A673 (cell line): ENCODE measurements around the gene TNS1. TPM values are rescaled to one million over a fixed set of nuclear protein-coding genes. Genes with fewer than 3 reads are reported as not detected.

Experiments used
- BruUV-seq: library from RNA; stranded (reverse); fragments of 400-500 nt; replicated peaks from 2 replicates; lab custom pipeline; 2021; lab: Mats Ljungman, UMichigan
- CTCF ChIA-PET: fragments of 300-600 bp; sonication (Branson Sonifier 250); formaldehyde crosslinking; loops from one replicate; lab custom pipeline; 2022; ENCODE audit warnings: antibody characterized with exemption; lab: Charles Lee
- POLR2A ChIA-PET: fragments of 300-600 bp; sonication (Branson Sonifier 250); formaldehyde crosslinking; loops from one replicate; lab custom pipeline; 2022; ENCODE audit warnings: antibody characterized with exemption; ENCODE audit not compliant: low non-redundant PET; lab: Charles Lee
- DNase-seq: peaks from one replicate; pipeline ENCODE4 v3.0.0-alpha.2; 2015; ENCODE audit warnings: low spot score
- H3K27ac ChIP-seq: fragments of 200-600 bp; sonication (generic); 2 replicates; pipeline ENCODE4 v1.5.1; 2016; ENCODE audit warnings: mixed run types, low read depth, mild to moderate bottlenecking, mixed read lengths, antibody characterized with exemption, low read length; ENCODE audit not compliant: poor library complexity, severe bottlenecking
- H3K27me3 ChIP-seq: fragments of 200-600 bp; sonication (generic); replicated peaks from 2 replicates; pipeline ENCODE4 v1.6.1; 2017; ENCODE audit warnings: mixed run types, low read depth, mild to moderate bottlenecking, mixed read lengths, antibody characterized with exemption, low read length; ENCODE audit not compliant: insufficient read depth, poor library complexity
- H3K36me3 ChIP-seq: fragments of 200-600 bp; sonication (generic); 2 replicates; pipeline ENCODE4 v1.6.1; 2016; ENCODE audit warnings: mixed run types, mild to moderate bottlenecking, mixed read lengths, antibody characterized with exemption, low read length; ENCODE audit not compliant: insufficient read depth, poor library complexity, severe bottlenecking
- H3K4me1 ChIP-seq: fragments of 200-600 bp; sonication (generic); 2 replicates; pipeline ENCODE4 v1.6.1; 2017; ENCODE audit warnings: mixed run types, mild to moderate bottlenecking, mixed read lengths, antibody characterized with exemption, low read length; ENCODE audit not compliant: insufficient read depth, poor library complexity, severe bottlenecking
- H3K4me3 ChIP-seq: fragments of 200-600 bp; sonication (generic); 2 replicates; pipeline ENCODE4 v1.5.1; 2016; ENCODE audit warnings: low read depth, mixed run types, mild to moderate bottlenecking, mixed read lengths, low read length; ENCODE audit not compliant: poor library complexity, severe bottlenecking
- H3K9me3 ChIP-seq: fragments of 200-600 bp; sonication (generic); 2 replicates; pipeline ENCODE4 v1.6.1; 2016; ENCODE audit warnings: mixed run types, low read depth, mild to moderate bottlenecking, mixed read lengths, antibody characterized with exemption, low read length; ENCODE audit not compliant: poor library complexity, severe bottlenecking
- EZH2 ChIP-seq: fragments of 200-600 bp; sonication (generic); IDR thresholded peaks from 2 replicates; pipeline ENCODE4 v1.6.1; 2017; ENCODE audit warnings: borderline replicate concordance, low read depth, mild to moderate bottlenecking, mixed read lengths, antibody characterized with exemption, low read length; ENCODE audit not compliant: poor library complexity, severe bottlenecking
- intact Hi-C: fragments of 100-400 bp; cut with micrococcal nuclease; formaldehyde crosslinking; loops from one replicate; pipeline ENCODE4 v1.10.0; 2022; ENCODE audit not compliant: unreplicated experiment
- total RNA-seq: library from RNA; stranded (reverse); gene quantifications from 2 replicates; pipeline ENCODE4 v1.2.3, GENCODE V29; 2021
- TF ChIP-seq, protein P1 (sequence below): fragments of 300-800, 200-600 bp; sonication (generic); conservative IDR thresholded peaks from 2 replicates; pipeline ENCODE4 v1.5.1; 2017; ENCODE audit warnings: low read depth, mild to moderate bottlenecking, antibody characterized with exemption, low read length, moderate library complexity, mixed read lengths

Gene TNS1
- total RNA-seq, 1 experiment from 2014 or later: 99.6 TPM

DNA sequence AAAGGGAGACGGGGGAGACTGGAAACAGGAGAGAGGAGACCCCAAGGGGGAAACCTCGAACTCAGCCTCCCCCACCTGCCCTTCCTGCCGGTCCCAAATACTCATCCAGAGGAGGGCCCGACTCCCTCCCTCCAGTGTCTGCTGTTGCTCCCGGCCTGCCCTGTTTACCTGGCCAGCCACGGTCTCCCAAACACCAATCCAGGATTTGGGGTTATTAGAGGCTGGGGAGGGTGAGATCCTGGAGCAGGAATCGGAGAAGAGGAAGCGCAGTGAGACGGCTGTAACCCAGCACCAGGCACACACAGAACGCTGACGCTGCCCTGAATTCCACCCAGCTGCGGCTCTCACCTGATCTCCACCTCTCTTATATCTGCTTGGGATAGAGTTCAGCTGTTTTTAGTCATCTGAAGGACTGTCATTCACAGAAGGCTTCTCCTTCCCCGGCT lies 213.0 kb downstream of the TNS1 start:
- ChIA-PET POLR2A (no interaction called here), CTCF (interaction anchor here (0.7 to 1.3 kb wide), 3 partner anchors 97 to 204 kb away, joined by 4 to 8 read pairs (median 5); no protein-coding TSS in a partner anchor)
- H3K27ac ChIP-seq: no peak overlapping the region
- H3K4me3 ChIP-seq: no peak overlapping the region
- BruUV-seq: no TSS peak
- intact Hi-C loops: loop anchor here (1.0 kb wide), 2 partner anchors 98 to 199 kb away; no protein-coding TSS in a partner anchor
- no peak for DNase-seq
- H3K36me3 ChIP-seq: no peaks in the 10 kb centered on the region
- TF ChIP-seq EZH2: no peak
- TF ChIP-seq, protein P1, sequence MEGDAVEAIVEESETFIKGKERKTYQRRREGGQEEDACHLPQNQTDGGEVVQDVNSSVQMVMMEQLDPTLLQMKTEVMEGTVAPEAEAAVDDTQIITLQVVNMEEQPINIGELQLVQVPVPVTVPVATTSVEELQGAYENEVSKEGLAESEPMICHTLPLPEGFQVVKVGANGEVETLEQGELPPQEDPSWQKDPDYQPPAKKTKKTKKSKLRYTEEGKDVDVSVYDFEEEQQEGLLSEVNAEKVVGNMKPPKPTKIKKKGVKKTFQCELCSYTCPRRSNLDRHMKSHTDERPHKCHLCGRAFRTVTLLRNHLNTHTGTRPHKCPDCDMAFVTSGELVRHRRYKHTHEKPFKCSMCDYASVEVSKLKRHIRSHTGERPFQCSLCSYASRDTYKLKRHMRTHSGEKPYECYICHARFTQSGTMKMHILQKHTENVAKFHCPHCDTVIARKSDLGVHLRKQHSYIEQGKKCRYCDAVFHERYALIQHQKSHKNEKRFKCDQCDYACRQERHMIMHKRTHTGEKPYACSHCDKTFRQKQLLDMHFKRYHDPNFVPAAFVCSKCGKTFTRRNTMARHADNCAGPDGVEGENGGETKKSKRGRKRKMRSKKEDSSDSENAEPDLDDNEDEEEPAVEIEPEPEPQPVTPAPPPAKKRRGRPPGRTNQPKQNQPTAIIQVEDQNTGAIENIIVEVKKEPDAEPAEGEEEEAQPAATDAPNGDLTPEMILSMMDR: no peak
- H3K9me3 ChIP-seq: no peaks in the 10 kb centered on the region
- H3K27me3 ChIP-seq: no peaks in the 10 kb centered on the region
- H3K4me1 ChIP-seq: no peaks in the 10 kb centered on the region

DNA sequence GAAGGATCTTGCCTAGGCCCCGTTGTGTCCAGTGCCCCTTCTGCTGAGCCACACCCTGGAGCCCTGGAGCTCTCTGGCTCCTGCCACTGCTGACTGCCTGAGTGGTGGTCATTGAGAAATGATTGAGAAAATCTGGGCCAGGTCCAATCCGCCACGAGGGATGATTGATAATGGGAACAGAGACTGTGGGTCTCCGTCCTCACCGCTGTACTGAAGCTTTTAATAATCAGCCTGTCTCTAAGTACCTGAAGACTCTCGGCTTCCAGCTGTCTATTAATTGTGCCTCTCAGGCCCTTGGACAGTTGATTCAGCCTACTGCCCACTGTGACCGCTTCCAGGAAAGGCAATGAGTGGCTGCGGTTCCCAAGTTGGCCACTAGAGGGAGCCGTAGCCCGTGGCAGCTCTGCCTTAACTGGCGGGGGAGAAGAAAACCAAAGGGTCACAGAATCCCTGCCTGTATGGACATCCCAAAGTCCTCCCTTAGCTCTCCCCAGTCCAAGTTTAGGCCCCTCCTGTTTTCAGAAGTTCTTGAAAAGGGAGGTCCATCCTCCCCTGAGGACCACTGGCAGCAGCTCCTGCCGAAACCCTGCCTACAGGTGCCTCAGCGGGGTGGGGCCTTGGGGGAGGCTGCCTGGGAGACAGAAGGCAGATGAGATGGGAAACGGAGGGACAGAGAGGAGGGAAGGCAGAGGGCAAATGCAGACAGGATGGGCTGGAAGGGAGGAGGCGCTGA lies 213.6 kb downstream of the TNS1 start:
- BruUV-seq: no TSS peak
- intact Hi-C loops: loop anchor here (1.0 kb wide), 2 partner anchors 98 to 199 kb away; no protein-coding TSS in a partner anchor
- Histone ChIP-seq H3K36me3 (no peaks in the 10 kb centered on the region), H3K9me3 (no peaks in the 10 kb centered on the region), H3K27ac (no peak overlapping the region), H3K4me3 (no peak overlapping the region), H3K4me1 (no peaks in the 10 kb centered on the region), H3K27me3 (no peaks in the 10 kb centered on the region)
- no peak for TF ChIP-seq EZH2
- TF ChIP-seq, protein P1: peak; percentile 99
- CTCF ChIA-PET: interaction anchor here (0.7 to 1.3 kb wide), 3 partner anchors 98 to 205 kb away, joined by 4 to 8 read pairs (median 5); no protein-coding TSS in a partner anchor
- peak; percentile 68 for DNase-seq
- POLR2A ChIA-PET: no interaction called here

DNA sequence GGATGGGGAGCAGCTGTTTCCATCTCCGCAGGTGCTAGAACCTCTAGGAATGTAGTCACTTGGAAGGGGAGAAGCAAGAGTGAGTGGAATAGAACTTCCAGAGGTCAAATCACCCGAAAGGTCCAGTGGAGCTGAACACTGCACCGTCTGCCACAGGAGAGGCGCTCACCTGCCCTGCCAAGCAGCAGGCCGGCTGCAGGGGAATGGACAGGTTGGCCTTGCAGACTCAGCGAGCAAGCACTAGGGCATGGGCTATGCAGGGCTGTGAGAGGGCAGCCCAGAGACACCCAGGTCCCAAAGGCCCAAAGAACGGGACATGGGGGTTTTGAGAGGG lies 214.2 kb downstream of the TNS1 start:
- BruUV-seq: no TSS peak
- H3K4me3 ChIP-seq: no peak overlapping the region
- H3K9me3 ChIP-seq: no peaks in the 10 kb centered on the region
- intact Hi-C loops: loop anchor here (1.0 kb wide), 2 partner anchors 99 to 200 kb away; no protein-coding TSS in a partner anchor
- POLR2A ChIA-PET: no interaction called here
- DNase-seq: no peak
- H3K27me3 ChIP-seq: no peaks in the 10 kb centered on the region
- H3K36me3 ChIP-seq: no peaks in the 10 kb centered on the region
- TF ChIP-seq, protein P1: no peak
- no peak for TF ChIP-seq EZH2
- no peaks in the 10 kb centered on the region for H3K4me1 ChIP-seq
- H3K27ac ChIP-seq: no peak overlapping the region
- CTCF ChIA-PET: interaction anchor here (1.1 to 1.3 kb wide), 2 partner anchors 98 to 201 kb away, joined by 4 to 5 read pairs; no protein-coding TSS in a partner anchor
